HG03571 (cell line): ENCODE results near the gene H2AZ2.

Experiments used
- ATAC-seq: cut with Tn5 transposase; IDR thresholded peaks from one replicate; pipeline ENCODE4 v1.9.1; 2021; ENCODE audit not compliant: unreplicated experiment

Gene H2AZ2

GRCh38 chr7:44847920-44848634, at the start of gene H2AZ2:
Gene H2AZ2, minus strand, starts transcription at chr7:44848087. Its CDS starts 116 bp downstream, at chr7:44847971.
- ATAC-seq = peak; percentile 84

DNA sequence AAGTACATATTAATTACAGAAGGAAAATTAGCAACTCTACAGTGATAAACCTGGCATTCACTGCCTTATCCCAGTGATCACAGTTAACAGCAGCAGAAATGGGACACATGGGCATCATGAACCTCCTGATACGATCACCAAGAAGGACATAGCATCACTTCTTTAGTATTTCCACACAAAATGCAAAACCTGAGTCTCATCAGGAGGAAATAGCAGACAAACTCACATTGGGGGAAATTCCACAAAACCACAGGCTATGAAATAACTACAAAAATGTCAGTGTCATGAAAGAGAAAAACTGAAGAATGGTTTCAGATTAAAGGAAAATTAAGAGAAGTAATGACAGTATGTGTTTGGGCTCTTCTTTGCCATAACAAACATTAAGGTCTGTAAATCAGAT, 49.4 kb upstream of the H2AZ2 start:
- no peak for ATAC-seq

- no peak for ATAC-seq
Observed at GRCh38 chr7:44894888-44895580, 47.1 kb upstream of the H2AZ2 start.

GRCh38 chr7:44893710-44894234, 45.9 kb upstream of the H2AZ2 start:
- no peak for ATAC-seq

- ATAC-seq = no peak
Observed at GRCh38 chr7:44891791-44892190, 43.9 kb upstream of the H2AZ2 start.

GRCh38 chr7:44891372-44891771, 43.5 kb upstream of the H2AZ2 start:
- ATAC-seq = no peak

- ATAC-seq = no peak
Observed at GRCh38 chr7:44889086-44889781, 41.3 kb upstream of the H2AZ2 start.

DNA sequence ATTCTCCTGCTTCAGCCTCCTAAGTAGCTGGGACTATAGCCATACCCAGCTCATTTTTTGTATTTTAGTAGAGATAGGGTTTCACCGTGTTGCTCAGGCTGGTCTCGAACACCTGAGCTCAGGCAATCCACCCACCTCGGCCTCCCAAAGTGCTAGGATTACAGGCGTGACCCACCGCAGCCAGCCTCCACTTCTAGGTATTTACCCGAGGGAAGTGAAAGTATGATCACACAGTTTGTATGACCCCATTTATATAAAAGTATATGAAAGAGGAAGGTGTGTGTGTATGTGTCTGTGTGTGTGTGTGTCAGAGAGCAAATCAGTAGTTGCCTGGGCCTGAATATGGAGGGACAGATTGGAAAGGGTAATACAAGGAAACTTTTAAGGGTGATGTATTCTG, 39.4 kb upstream of the H2AZ2 start:
- no peak for ATAC-seq

DNA sequence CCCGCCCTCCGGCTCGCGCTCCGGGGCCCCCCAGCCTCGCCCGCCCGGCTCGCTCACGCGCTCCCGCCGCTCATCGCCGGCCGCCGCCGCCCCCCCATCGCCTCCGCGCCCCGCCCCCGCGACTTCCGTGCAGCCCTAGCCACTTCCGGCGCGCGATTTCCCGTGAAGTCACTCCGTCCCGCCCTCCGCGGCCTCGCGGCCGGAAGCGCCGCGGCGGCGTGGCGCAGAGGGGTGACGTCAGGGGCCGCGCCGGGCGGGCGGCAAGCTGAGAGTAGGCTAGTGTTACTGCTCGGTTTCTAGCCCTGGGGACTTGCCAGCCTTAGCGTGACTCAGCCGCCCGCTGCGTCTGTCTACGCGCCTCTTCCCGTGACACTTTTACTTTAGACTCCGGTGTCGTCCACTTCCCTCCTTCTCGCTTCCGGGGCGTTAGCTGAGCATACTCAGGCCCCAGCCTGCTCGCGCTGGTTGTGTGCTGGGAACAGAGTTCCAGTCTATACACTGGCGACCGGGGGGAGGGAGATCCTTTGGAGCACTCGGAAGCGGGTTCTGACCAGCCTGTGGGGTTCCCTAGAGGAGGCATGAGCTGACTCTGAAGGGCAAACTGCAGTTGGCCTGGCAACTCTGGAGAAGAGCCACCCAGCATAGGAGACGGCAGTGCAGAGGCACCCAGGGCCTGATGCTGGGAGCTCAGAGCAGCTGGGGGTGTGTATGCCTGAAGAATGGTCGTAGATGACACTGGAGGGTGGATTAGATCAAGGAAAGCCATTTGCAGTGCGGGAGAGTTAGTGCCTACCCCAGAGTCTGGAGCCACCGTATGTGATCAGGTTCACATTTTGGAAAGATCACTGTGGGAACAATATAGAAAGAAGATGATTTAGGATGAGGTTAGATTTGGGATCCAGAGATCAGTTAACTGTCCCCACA, 37.8 kb upstream of the H2AZ2 start, which contains the start of gene PURB:
Gene PURB (minus strand): TSS at position 137 of the 924 bp plus-strand sequence. CDS start 182 bp downstream, outside the sequence.
- peak; percentile 76 for ATAC-seq

DNA sequence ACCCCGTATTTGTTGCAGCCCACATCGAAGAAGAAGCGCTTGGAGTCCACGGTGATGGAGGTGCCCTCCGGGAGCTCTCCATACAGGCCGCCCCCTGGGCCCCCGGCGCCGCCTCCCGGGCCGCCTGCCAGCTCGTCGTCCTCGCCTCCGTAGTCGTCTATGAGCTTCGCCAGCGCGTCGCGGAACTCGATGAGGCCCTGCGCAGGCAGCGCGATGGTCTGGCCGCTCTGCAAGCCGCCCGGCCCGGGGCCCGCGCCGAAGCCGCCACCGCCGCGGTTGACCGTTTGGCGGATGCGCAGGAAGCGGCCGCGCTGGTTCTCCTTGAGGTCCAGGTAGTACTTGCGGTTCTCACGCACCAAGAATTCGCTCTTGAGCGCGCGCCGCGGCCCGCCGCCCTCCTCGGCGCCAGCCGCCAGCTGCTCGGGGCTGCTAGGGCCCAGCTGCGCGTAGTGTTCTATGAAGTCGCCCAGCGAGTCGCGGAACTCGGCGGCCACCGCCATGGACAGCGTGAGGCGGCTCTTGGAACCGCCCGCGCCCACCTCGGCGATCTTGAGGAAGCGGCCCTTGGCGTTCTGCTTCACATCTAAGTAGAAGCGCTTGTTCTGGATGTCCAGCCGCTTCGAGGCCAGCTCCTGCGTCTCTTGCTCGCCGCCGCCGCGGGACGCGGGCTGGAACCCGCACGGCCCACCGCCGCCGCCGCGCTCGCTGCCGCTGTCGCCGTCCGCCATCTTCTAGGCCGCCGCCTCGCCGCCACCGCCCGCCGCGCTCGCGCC, 36.9 kb upstream of the H2AZ2 start:
- peak; percentile 23 for ATAC-seq

DNA sequence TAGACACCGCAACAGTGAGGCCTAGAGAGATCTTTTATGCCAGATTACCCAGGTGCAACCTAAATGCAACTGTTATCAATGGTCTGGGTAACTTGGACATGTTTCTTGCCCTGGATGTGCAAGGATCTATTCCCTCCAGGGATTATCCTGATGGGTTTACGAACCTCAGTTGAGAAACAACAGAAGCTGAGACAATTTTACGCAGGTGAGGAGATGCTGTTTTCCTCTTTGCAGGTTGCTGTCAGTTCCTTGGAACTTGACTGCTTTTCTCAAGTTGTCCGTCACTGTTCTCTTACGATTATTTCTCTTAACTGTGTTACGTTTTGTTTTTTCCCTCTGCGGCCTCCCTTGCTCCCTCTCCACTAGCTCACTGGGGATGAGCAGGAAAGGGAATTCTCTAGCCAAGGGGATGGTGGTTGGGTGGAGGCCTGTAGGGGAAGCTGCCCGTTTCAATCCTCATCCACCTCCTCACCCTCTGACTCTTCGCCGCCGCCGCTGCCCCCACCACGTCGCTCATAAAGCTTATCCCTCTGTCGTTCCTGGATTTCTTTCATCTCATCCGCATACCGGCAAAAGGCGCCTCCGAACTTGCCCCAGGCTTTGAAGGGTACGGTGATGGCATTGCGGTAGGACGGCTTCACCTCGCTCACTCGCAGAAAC, 36.2 kb upstream of the H2AZ2 start:
- no peak for ATAC-seq

DNA sequence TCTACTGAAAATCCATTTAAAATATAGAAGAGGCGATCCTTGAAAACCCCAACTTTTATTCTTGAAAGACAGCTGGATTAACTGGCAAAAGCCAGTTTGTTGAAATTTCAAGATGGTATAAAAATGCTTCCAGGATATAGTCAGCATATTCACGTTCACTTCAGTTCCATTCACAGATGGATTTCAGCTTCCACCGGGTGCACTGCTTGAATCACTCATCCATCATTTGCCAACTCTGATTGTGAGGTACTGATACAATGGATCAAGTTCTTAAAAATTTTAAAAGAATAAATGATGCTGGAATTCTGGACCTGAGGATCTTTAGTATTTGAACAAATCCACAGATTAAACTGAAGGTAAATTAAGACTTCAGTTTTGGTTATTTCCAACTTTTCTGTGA, 35.0 kb upstream of the H2AZ2 start:
- no peak for ATAC-seq

- ATAC-seq = no peak
Observed at GRCh38 chr7:44881610-44882009, 33.7 kb upstream of the H2AZ2 start.

DNA sequence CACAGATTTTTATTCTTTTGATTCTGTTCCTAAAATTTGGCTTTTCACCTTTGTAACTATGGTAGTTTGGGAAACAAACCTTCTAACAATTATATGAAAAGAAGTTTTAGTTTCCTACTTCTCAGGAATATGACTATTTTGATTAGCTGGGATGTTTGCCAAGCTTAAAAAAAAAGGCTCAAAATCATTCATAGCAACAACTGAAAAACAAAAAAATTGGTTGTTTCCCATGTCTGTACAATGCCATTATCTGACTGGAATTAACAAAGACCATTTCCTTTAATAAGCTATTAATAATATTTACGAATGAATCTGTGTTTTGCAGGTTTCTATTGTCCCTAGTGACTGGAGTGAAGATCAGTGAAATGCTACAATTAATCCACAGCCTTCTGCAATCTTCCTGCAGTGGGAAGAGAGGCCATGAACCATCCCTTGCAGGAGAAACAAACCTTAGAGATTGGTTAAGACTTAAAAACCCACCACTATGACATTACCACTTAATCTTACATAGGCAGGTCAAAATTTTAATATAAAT, 33.2 kb upstream of the H2AZ2 start:
- no peak for ATAC-seq

- ATAC-seq = no peak
Observed at GRCh38 chr7:44880317-44881018, 32.6 kb upstream of the H2AZ2 start.

GRCh38 chr7:44876393-44876792, 28.5 kb upstream of the H2AZ2 start:
- ATAC-seq = no peak

GRCh38 chr7:44875241-44875640, 27.4 kb upstream of the H2AZ2 start:
- ATAC-seq = no peak

DNA sequence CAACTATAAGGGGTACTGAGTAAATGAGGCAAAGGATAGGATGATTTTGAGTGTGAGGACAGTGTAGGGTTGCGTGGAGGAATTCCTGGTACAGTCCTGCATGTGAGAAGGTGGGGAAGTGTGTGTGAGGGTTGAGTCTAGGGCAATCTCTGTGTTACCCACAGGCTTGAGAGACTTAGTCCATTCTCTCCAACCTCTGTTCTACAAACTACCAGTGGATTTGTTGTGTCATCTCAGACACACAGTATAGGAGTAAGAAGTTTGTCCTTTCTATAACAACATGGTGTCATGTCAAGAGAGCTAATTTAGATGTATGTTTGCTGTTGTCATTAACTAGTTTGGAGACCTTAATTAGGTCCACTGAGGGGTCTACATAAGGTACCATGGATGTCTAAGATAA, 24.9 kb upstream of the H2AZ2 start:
- no peak for ATAC-seq
